IPS-20b (cell line): ENCODE results near the gene FETUB.

Source experiments
- H3K27ac ChIP-seq: one replicate; pipeline ENCODE4 v1.5.1; 2013; ENCODE audit warnings: low read length
- H3K27me3 ChIP-seq: 2 replicates; pipeline ENCODE4 v1.6.1; 2013; ENCODE audit warnings: mild to moderate bottlenecking, low read length, inconsistent platforms; ENCODE audit not compliant: insufficient read depth
- H3K36me3 ChIP-seq: 2 replicates; pipeline ENCODE4 v1.6.1; 2013; ENCODE audit warnings: low read depth, mild to moderate bottlenecking, inconsistent platforms, low read length, moderate library complexity; ENCODE audit not compliant: insufficient read depth
- H3K4me1 ChIP-seq: 2 replicates; pipeline ENCODE4 v1.6.1; 2013; ENCODE audit warnings: mild to moderate bottlenecking, control low read depth, inconsistent platforms, low read length, moderate library complexity; ENCODE audit not compliant: insufficient read depth
- H3K4me3 ChIP-seq: 2 replicates; pipeline ENCODE4 v1.5.1; 2013; ENCODE audit warnings: mild to moderate bottlenecking, low read length, inconsistent platforms
- H3K9ac ChIP-seq: 2 replicates; pipeline ENCODE4 v1.6.1; 2013; ENCODE audit warnings: low read depth, mild to moderate bottlenecking, inconsistent platforms, low read length, moderate library complexity
- H3K9me3 ChIP-seq: 2 replicates; pipeline ENCODE4 v1.6.1; 2013; ENCODE audit warnings: mild to moderate bottlenecking, low read depth, low read length, inconsistent platforms; ENCODE audit not compliant: insufficient read depth

The FETUB gene

DNA sequence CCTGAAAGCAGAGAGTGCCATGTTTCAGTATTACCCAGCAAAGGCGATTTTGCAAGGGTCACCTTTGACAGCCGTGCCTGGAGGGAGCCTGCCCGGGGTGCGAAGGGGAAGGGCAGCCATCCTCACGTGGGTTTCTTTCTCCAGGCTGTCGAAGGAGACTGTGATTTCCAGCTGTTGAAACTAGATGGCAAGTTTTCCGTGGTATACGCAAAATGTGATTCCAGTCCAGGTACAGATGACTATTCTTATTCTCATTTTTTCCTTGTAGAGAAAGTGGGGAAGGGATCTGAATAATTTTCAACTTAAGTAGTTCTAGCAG, 23.9 kb upstream of the FETUB start:
- no peak overlapping the region for H3K4me3 ChIP-seq
- H3K9ac ChIP-seq: no peak overlapping the region
- H3K27ac ChIP-seq: no peak overlapping the region
- H3K4me1 ChIP-seq: no peaks in the 10 kb centered on the region
- H3K36me3 ChIP-seq: no peaks in the 10 kb centered on the region
- H3K27me3 ChIP-seq: peaks cover 16% of the 10 kb centered on the region
- no peaks in the 10 kb centered on the region for H3K9me3 ChIP-seq

DNA sequence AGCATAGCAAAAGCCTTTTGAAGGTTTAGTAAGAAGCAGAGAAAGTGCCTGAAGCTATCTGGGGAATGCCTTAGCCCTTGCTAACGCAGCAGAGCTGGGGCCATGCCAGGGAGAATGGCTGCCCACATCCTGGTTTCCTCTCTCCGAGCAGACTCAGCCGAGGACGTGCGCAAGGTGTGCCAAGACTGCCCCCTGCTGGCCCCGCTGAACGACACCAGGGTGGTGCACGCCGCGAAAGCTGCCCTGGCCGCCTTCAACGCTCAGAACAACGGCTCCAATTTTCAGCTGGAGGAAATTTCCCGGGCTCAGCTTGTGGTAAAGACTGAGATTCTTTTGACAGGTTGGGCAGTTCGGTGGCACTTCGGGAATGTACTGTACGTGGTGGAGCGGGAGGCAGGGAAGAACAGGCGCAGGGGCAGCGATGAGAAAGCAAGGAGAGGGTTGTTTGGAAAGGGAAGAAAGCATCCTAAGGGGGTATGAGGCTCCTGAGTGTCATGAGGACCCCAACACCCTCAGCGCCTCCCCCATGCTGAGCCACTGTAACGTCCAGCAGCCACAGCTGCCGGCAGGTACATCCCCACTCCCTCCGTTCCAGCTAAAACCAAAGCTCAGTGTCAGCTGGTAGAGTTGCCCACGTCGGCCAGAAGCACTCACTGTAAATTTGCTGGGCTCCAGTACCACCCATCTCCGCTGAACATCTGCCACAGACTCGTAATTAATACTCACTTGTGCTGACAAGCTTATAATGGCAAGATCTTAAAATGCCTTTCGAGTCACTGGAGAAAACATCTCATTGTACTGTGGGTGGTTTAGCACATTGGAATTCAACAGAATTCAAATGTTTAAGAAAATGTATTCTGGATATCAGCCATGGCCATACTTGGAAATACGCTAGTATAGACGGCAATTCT, 22.9 kb upstream of the FETUB start:
- Histone ChIP-seq H3K9me3 (no peaks in the 10 kb centered on the region), H3K9ac (peak overlapping the region; percentile 10; the same call in 1 of the 2 replicates), H3K27ac (no peak overlapping the region), H3K36me3 (no peaks in the 10 kb centered on the region), H3K4me1 (no peaks in the 10 kb centered on the region), H3K4me3 (no peak overlapping the region; the same call in 1 of the 2 replicates), H3K27me3 (peaks cover 16% of the 10 kb centered on the region)

GRCh38 chr3:186618318-186618938, 21.8 kb upstream of the FETUB start:
- Histone ChIP-seq H3K9me3 (no peaks in the 10 kb centered on the region), H3K4me1 (no peaks in the 10 kb centered on the region), H3K4me3 (no peak overlapping the region), H3K9ac (no peak overlapping the region), H3K36me3 (no peaks in the 10 kb centered on the region), H3K27ac (no peak overlapping the region), H3K27me3 (peaks cover 16% of the 10 kb centered on the region)

- no peak overlapping the region for H3K4me3 ChIP-seq
- H3K9ac ChIP-seq: no peak overlapping the region
- no peaks in the 10 kb centered on the region for H3K9me3 ChIP-seq
- H3K27ac ChIP-seq: no peak overlapping the region
- H3K27me3 ChIP-seq: peaks cover 16% of the 10 kb centered on the region
- H3K36me3 ChIP-seq: no peaks in the 10 kb centered on the region
- H3K4me1 ChIP-seq: no peaks in the 10 kb centered on the region
Observed at GRCh38 chr3:186619787-186620212, 20.4 kb upstream of the FETUB start.

- H3K27ac ChIP-seq: no peak overlapping the region
- no peak overlapping the region for H3K9ac ChIP-seq
- H3K4me1 ChIP-seq: no peaks in the 10 kb centered on the region
- peaks cover 16% of the 10 kb centered on the region for H3K27me3 ChIP-seq
- no peaks in the 10 kb centered on the region for H3K9me3 ChIP-seq
- no peaks in the 10 kb centered on the region for H3K36me3 ChIP-seq
- H3K4me3 ChIP-seq: no peak overlapping the region
Observed at GRCh38 chr3:186620213-186621092, 19.7 kb upstream of the FETUB start.

- H3K27ac ChIP-seq: no peak overlapping the region
- no peaks in the 10 kb centered on the region for H3K4me1 ChIP-seq
- H3K9ac ChIP-seq: no peak overlapping the region
- H3K9me3 ChIP-seq: no peaks in the 10 kb centered on the region
- no peaks in the 10 kb centered on the region for H3K36me3 ChIP-seq
- H3K27me3 ChIP-seq: peaks cover 15% of the 10 kb centered on the region
- no peak overlapping the region for H3K4me3 ChIP-seq
Observed at GRCh38 chr3:186621894-186622650, 18.1 kb upstream of the FETUB start.

DNA sequence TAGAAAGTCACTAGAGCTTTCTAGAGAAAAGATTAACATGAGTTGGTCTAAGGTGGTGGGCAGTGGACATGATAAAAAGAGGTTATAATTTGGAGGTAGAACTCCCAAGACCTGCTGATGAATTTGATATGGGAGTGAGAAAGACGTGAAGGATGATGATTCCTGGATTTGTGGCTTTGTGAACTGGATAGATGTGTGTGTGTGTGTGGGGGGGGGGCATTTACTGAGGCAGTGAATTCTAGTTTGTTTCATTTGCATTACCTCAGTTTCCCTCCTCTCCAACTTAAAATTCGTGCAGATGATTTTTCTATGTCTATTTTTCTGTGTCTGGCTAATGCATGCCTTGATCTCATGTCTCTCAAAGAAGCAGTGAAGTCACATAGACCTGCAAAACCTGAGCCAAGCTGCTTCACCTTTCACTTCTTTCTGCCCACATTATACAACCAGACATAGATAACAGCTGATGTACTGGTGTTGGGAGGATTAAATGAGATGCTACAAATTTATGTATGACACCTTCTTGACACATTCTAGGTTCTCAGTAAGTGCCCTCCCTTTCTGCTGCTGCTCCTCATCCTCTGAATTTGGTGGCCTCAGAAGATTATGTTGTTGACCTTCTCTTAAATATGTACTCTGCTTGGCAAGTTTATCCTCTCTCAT, 17.4 kb upstream of the FETUB start:
- Histone ChIP-seq H3K4me1 (no peaks in the 10 kb centered on the region), H3K9me3 (no peaks in the 10 kb centered on the region), H3K36me3 (no peaks in the 10 kb centered on the region), H3K9ac (no peak overlapping the region), H3K27ac (no peak overlapping the region), H3K27me3 (peaks cover 8% of the 10 kb centered on the region), H3K4me3 (no peak overlapping the region)

DNA sequence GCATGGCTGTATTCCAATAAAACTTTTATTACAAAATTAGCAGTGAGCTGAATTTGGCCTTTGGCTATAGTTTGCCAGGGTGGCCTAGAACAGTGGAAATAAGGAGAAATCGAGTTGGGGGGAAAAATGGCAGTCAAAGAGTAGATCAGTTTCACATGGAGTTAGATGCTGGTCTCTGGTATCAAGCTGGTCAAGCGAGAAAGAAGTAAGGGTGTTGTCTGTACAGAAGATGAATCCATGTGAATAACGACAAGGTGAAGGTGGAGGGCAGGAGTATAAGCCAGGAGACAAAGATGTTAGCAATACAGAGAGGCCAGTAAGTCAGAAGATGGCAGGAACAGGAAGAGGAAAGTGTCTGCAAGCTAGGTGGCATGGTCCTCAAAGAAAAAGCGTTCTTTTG, 15.6 kb upstream of the FETUB start:
- Histone ChIP-seq H3K36me3 (no peaks in the 10 kb centered on the region), H3K9ac (no peak overlapping the region), H3K27me3 (no peaks in the 10 kb centered on the region), H3K27ac (no peak overlapping the region), H3K4me1 (no peaks in the 10 kb centered on the region), H3K9me3 (no peaks in the 10 kb centered on the region), H3K4me3 (no peak overlapping the region)

DNA sequence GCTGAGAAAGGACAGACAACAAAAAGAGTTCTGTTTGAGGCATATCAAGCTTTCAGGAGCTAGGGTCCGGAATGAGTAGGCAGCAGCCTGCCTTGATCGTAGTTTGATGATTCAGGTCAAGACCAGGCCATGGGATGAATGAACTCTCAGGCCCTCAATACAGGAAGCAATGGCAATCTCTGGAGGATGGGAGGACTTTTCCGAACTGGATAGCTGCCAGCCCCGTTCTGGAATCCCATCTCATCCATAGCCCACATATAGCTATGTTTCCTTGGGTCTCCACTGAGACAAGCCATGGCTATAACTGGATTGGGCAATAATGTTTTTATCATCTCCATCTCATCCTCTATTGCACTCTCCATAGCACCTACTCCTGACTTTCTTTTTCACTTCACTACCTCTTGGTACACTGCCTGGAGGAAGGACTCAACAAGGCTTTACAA, 14.6 kb upstream of the FETUB start:
- Histone ChIP-seq H3K4me1 (no peaks in the 10 kb centered on the region), H3K27me3 (no peaks in the 10 kb centered on the region), H3K9ac (no peak overlapping the region), H3K27ac (no peak overlapping the region), H3K4me3 (no peak overlapping the region), H3K36me3 (no peaks in the 10 kb centered on the region), H3K9me3 (no peaks in the 10 kb centered on the region)

DNA sequence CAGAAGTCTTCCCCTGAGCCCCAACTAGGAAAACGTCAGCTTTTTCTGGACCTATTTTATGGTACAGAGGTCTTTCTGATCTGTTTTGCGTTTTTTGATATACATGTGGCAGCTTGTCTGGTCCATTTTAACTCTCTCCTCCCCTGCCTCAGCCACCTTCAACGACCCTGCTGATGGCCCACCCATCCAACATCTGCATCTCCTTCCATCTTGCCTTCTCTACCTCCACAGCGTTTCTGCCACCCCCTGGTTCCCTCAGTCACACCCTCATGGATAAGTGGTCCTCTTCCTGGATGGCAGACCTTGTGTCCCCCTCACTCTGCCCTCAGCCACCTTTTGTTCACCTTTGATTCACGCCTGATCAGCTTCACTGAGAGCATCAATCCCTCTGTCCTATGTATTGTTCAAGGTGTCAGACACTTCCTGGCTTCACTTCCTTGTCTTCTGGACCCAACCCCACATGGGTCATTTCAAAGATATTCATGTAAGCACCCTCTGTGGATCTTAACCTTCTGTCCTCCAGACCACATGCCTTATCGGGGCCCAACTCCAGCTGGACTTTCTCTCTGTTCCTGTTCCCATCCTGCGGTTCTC, 13.8 kb upstream of the FETUB start:
- H3K9me3 ChIP-seq: no peaks in the 10 kb centered on the region

More for the DNA sequence above, 13.8 kb upstream of the FETUB start:
- Histone ChIP-seq H3K4me3 (no peak overlapping the region), H3K36me3 (no peaks in the 10 kb centered on the region), H3K4me1 (no peaks in the 10 kb centered on the region), H3K27ac (no peak overlapping the region), H3K9ac (no peak overlapping the region), H3K27me3 (no peaks in the 10 kb centered on the region)
